SU-DHL-6 (cell line): ENCODE data around the gene TPSB2.
"Not testable (repeated sequence)": the region's sequence is repeated elsewhere in the genome, so short reads cannot be mapped to it uniquely, and the experiment has no call there.

Experiments
- H2AFZ ChIP-seq: fragments of 200-600 bp; sonication (generic); 2 replicates; pipeline ENCODE4 v1.6.1; 2014; ENCODE audit warnings: low read depth, mild to moderate bottlenecking, moderate library complexity, mixed read lengths, antibody characterized with exemption, low read length; ENCODE audit not compliant: severe bottlenecking
- H3F3A ChIP-seq: fragments of 200-600 bp; shearing (Covaris generic); 2 replicates; pipeline ENCODE4 v1.6.0; 2016; ENCODE audit warnings: antibody characterized with exemption, mild to moderate bottlenecking; ENCODE audit not compliant: insufficient read depth
- H3K27ac ChIP-seq: fragments of 200-600 bp; sonication (generic); 2 replicates; pipeline ENCODE4 v1.5.1; 2016; ENCODE audit warnings: low read depth, mild to moderate bottlenecking, low read length, moderate library complexity, mixed read lengths
- H3K27me3 ChIP-seq: fragments of 200-600 bp; sonication (generic), shearing (Covaris generic); 2 replicates; pipeline ENCODE4 v1.6.0; 2014; ENCODE audit warnings: mild to moderate bottlenecking, low read length
- H3K36me3 ChIP-seq: fragments of 200-600 bp; sonication (generic); 2 replicates; pipeline ENCODE4 v1.6.1; 2014; ENCODE audit warnings: mild to moderate bottlenecking, low read length, mixed read lengths
- H3K4me2 ChIP-seq: fragments of 300-600, 200-600 bp; shearing (Covaris generic), sonication (generic); 2 replicates; pipeline ENCODE4 v1.6.0; 2014; ENCODE audit warnings: low read length, low read depth, mild to moderate bottlenecking; ENCODE audit not compliant: poor library complexity, severe bottlenecking
- H3K4me3 ChIP-seq: fragments of 200-600 bp; sonication (generic); 2 replicates; pipeline ENCODE4 v1.5.1; 2014; ENCODE audit warnings: antibody characterized with exemption, low read length, mild to moderate bottlenecking, mixed read lengths; ENCODE audit not compliant: insufficient read depth, poor library complexity, severe bottlenecking
- H3K79me2 ChIP-seq: fragments of 200-600 bp; sonication (generic); 2 replicates; pipeline ENCODE4 v1.6.1; 2014; ENCODE audit warnings: mild to moderate bottlenecking, low read length, moderate library complexity; ENCODE audit not compliant: insufficient read depth
- H3K9ac ChIP-seq: fragments of 200-600 bp; sonication (generic); 2 replicates; pipeline ENCODE4 v1.7.0; 2014; ENCODE audit warnings: mild to moderate bottlenecking, low read length
- H3K9me2 ChIP-seq: fragments of 200-600 bp; sonication (generic); replicated peaks from 2 replicates; pipeline ENCODE4 v1.6.1; 2014; ENCODE audit warnings: low read length; ENCODE audit not compliant: insufficient read depth
- H3K9me3 ChIP-seq: fragments of 200-600 bp; sonication (generic); 2 replicates; pipeline ENCODE4 v1.6.1; 2014; ENCODE audit warnings: low read length, mixed read lengths; ENCODE audit not compliant: insufficient read depth
- H4K20me1 ChIP-seq: fragments of 200-600 bp; sonication (generic); 2 replicates; pipeline ENCODE4 v1.6.1; 2014; ENCODE audit warnings: low read depth, mild to moderate bottlenecking, antibody characterized with exemption, low read length, moderate library complexity, mixed read lengths
- EZH2phosphoT487 ChIP-seq: fragments of 200-600 bp; sonication (generic), shearing (Covaris generic); conservative IDR thresholded peaks from 2 replicates; pipeline ENCODE4 v1.6.1; 2018; ENCODE audit warnings: mild to moderate bottlenecking, antibody characterized with exemption, low read length, moderate library complexity, mixed read lengths
- TF ChIP-seq, protein P1 (sequence below): fragments of 200-600 bp; sonication (generic); IDR thresholded peaks from one replicate; pipeline ENCODE4 v1.5.1; 2017; ENCODE audit warnings: antibody characterized with exemption, mild to moderate bottlenecking, low read length, moderate library complexity; ENCODE audit not compliant: insufficient read depth, poor library complexity, severe bottlenecking

Gene TPSB2

DNA sequence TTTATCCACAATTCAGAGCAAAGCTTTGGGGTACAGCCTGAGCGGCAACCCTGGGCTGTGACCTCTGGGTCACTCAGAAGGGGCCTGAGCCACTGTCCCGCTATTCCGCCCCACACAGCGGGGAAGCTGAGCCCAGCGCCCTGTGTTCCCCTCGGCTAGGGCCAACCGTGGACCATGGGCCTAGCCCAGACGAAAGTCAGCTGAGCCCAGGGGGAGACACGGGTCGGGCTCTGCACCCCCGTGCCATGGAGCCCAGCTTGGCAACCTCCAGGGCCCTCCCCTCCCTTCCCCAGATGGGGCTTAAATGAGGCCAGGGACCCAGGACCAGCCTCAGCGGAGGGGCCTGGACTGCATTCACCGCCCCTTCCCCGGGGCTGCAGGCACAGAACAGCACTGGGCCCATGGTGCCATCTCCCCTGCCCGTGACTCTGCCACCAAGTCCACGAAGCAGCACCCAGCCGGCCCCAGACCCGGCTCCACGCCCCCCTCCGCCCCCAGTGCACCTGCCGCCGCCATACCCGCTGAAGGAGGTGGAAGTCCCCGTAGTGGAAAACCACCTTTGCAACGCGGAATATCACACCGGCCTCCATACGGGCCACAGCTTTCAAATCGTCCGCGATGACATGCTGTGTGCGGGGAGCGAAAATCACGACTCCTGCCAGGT, 27.7 kb upstream of the TPSB2 start:
- Histone ChIP-seq H4K20me1 (no peaks in the 10 kb centered on the region), H3F3A (no peaks in the 10 kb centered on the region)

DNA sequence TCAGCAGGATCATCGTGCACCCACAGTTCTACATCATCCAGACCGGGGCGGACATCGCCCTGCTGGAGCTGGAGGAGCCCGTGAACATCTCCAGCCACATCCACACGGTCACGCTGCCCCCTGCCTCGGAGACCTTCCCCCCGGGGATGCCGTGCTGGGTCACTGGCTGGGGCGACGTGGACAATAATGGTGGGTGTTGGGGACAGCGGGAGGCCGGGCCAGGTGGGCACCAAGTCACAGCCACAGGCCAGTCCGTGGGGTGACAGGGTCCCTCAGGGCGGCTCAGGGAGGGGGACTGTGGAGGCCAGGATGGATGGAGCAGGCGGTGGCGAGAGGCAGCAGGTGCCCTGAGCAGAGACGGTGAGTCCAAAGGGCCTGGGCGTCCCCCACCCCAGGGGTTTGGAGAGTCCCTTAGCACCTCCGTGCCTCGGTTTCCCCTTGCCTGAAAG, 26.9 kb upstream of the TPSB2 start:
- H3K36me3 ChIP-seq, result no peaks in the 10 kb centered on the region
- TF ChIP-seq EZH2phosphoT487, result no peak
- TF ChIP-seq, protein P1, sequence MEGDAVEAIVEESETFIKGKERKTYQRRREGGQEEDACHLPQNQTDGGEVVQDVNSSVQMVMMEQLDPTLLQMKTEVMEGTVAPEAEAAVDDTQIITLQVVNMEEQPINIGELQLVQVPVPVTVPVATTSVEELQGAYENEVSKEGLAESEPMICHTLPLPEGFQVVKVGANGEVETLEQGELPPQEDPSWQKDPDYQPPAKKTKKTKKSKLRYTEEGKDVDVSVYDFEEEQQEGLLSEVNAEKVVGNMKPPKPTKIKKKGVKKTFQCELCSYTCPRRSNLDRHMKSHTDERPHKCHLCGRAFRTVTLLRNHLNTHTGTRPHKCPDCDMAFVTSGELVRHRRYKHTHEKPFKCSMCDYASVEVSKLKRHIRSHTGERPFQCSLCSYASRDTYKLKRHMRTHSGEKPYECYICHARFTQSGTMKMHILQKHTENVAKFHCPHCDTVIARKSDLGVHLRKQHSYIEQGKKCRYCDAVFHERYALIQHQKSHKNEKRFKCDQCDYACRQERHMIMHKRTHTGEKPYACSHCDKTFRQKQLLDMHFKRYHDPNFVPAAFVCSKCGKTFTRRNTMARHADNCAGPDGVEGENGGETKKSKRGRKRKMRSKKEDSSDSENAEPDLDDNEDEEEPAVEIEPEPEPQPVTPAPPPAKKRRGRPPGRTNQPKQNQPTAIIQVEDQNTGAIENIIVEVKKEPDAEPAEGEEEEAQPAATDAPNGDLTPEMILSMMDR, result no peak
- H3K4me2 ChIP-seq, result no peak overlapping the region
- H3F3A ChIP-seq, result no peaks in the 10 kb centered on the region
- no peak overlapping the region for H3K4me3 ChIP-seq
- no peak overlapping the region for H3K9ac ChIP-seq
- no peaks in the 10 kb centered on the region for H4K20me1 ChIP-seq
- no peak overlapping the region for H2AFZ ChIP-seq
- no peaks in the 10 kb centered on the region for H3K9me2 ChIP-seq
- no peaks in the 10 kb centered on the region for H3K9me3 ChIP-seq
- no peaks in the 10 kb centered on the region for H3K27me3 ChIP-seq
- H3K79me2 ChIP-seq, result no peaks in the 10 kb centered on the region
- no peak overlapping the region for H3K27ac ChIP-seq

More for the DNA sequence above, 27.7 kb upstream of the TPSB2 start:
- TF ChIP-seq, protein P1, result no peak
- TF ChIP-seq EZH2phosphoT487, result no peak
- H3K79me2 ChIP-seq, result no peaks in the 10 kb centered on the region
- no peaks in the 10 kb centered on the region for H3K27me3 ChIP-seq
- H3K9me3 ChIP-seq, result no peaks in the 10 kb centered on the region
- H3K4me2 ChIP-seq, result no peak overlapping the region
- H3K36me3 ChIP-seq, result no peaks in the 10 kb centered on the region
- no peak overlapping the region for H3K27ac ChIP-seq
- H3K9ac ChIP-seq, result no peak overlapping the region
- no peak overlapping the region for H2AFZ ChIP-seq
- no peak overlapping the region for H3K4me3 ChIP-seq
- H3K9me2 ChIP-seq, result no peaks in the 10 kb centered on the region

DNA sequence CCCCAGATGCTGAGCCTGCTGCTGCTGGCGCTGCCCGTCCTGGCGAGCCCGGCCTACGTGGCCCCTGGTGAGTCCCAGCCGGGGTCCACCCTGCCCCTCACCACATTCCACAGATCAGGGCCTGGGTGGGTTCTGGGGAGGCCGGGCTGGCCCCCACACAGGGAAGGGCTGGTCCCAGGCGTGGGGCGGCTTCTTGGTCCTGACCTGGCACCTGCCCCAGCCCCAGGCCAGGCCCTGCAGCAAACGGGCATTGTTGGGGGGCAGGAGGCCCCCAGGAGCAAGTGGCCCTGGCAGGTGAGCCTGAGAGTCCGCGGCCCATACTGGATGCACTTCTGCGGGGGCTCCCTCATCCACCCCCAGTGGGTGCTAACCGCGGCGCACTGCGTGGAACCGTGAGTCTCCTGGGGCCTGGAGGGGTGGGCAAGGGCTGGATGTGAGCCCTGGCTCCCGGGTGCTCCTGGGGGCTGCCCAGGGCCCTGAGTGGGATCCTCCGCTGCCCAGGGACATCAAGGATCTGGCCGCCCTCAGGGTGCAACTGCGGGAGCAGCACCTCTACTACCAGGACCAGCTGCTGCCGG, 26.4 kb upstream of the TPSB2 start:
- not testable (repeated sequence) for H3K9ac ChIP-seq, H3K27me3 ChIP-seq, H2AFZ ChIP-seq, H3K9me2 ChIP-seq, H3K4me3 ChIP-seq, H3K27ac ChIP-seq, H3K9me3 ChIP-seq, H3F3A ChIP-seq, H3K4me2 ChIP-seq, H3K36me3 ChIP-seq, H3K79me2 ChIP-seq, H4K20me1 ChIP-seq

DNA sequence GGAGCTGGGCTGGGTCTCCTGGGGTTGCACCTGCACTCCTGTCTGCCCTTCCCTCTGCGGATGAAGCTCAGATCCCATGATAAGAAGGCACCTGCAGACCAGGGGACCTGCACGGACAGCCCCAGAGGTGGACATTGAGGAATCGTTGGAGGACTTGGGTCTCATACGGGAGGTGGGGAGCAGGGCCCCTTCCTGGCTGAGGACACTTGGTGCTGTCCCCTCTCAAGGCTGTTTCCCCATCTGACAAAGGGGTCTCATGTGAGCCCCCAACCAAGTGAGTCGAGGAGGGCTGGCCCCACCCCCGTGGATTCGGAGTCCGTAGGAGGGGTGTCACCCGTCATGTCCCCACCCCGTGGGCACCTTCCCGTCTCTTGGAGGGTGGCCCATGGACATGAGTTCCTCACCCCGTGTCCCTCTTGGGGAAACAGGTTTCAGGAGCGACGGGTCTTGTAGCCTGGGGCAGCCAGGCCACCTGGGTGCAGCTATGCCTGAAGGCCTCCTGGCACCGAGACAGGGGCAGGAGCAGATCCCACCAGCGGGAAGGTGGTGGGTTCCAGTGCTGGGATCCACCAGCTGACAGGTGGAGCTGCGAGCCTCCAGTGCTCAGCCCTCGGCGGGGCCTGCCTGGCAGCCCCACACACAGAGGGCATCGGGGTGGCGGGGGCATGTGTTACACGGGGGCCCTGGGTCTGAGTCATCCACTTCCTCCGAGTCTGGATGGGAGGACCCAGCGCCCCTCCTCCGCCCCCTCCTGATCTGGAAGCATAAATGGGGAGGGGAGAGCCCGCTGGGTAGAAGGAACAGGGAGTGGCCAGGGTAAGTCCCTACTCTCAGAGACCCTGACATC, 25.5 kb upstream of the TPSB2 start, which contains the start of gene TPSD1:
TPSD1 (plus strand) TSS at position 794 of the 847 bp plus-strand sequence. CDS start 212 bp downstream, outside the sequence.
- not testable (repeated sequence) for H2AFZ ChIP-seq, H3F3A ChIP-seq, H3K9ac ChIP-seq, H3K27me3 ChIP-seq, H3K79me2 ChIP-seq, H3K9me2 ChIP-seq, H3K36me3 ChIP-seq, H3K9me3 ChIP-seq, H3K4me2 ChIP-seq, H4K20me1 ChIP-seq, H3K4me3 ChIP-seq, H3K27ac ChIP-seq

DNA sequence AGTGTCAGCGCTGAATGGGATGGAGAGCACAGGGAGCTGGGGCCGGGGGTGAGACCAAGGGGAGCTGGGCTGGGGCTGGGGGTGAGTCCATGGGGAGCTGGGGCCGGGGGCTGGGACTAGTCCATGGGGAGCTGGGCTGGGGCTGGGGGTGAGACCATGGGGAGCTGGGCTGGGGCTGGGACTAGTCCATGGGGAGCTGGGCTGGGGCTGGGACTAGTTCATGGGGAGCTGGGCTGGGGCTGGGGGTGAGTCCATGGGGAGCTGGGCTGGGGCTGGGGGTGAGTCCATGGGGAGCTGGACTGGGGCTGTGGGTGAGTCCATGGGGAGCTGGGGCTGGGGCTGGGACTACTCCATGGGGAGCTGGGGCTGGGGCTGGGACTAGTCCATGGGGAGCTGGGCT, 24.8 kb upstream of the TPSB2 start:
- H3K9me2 ChIP-seq, H3K4me2 ChIP-seq, H4K20me1 ChIP-seq, H3K4me3 ChIP-seq, H3K27me3 ChIP-seq, H3K9ac ChIP-seq, H3K36me3 ChIP-seq, H2AFZ ChIP-seq, H3K79me2 ChIP-seq, H3F3A ChIP-seq, H3K27ac ChIP-seq, H3K9me3 ChIP-seq: not testable (repeated sequence)

DNA sequence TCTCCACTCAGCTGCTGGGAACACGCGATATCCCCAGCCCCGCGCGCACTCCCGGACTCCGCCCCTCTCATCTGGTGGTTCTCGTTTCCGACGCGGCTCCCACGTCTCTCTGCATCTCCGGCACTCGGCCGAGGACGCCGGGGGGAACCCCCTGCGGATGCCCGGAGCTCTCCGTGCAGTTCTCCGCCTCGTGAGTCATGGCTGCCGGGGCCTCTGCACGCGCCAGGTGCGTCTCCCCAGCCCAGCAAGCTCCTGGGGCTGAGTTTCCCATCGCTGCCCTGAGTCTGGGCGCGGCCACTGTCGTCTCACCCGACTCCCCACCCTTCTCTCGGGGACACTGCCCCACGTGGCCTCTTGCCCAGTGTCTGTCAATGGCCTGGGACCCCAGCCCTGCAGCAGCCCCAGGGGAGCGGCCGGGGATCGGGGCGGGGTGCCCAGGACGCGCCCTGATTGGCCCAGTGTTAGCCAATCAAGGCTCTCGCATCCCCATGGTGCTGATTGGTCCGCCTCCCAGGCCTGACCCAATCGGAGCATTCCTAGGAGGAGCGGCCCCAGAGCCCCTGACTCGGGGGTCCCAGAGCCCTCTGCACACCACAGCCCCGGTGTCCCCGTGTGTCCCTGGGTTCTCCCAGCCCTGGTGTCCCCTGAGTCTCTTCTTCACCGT, 23.8 kb upstream of the TPSB2 start:
- H3F3A ChIP-seq, H3K9me2 ChIP-seq, H3K4me3 ChIP-seq, H4K20me1 ChIP-seq, H3K4me2 ChIP-seq, H3K27me3 ChIP-seq, H3K27ac ChIP-seq, H3K9ac ChIP-seq, H2AFZ ChIP-seq, H3K9me3 ChIP-seq, H3K36me3 ChIP-seq, H3K79me2 ChIP-seq: not testable (repeated sequence)
